CD4-positive, alpha-beta T cell treated with Interferon gamma for 1 hour (primary cell): Measurements from ENCODE around the gene GMPPA.

Experiments used
- DNase-seq: peaks from one replicate; pipeline ENCODE4 v3.0.0-alpha.2; 2020

Gene GMPPA

GRCh38 chr2:219506802-219507526 lies 8.3 kb downstream of the GMPPA start:
- DNase-seq, result no peak

DNA sequence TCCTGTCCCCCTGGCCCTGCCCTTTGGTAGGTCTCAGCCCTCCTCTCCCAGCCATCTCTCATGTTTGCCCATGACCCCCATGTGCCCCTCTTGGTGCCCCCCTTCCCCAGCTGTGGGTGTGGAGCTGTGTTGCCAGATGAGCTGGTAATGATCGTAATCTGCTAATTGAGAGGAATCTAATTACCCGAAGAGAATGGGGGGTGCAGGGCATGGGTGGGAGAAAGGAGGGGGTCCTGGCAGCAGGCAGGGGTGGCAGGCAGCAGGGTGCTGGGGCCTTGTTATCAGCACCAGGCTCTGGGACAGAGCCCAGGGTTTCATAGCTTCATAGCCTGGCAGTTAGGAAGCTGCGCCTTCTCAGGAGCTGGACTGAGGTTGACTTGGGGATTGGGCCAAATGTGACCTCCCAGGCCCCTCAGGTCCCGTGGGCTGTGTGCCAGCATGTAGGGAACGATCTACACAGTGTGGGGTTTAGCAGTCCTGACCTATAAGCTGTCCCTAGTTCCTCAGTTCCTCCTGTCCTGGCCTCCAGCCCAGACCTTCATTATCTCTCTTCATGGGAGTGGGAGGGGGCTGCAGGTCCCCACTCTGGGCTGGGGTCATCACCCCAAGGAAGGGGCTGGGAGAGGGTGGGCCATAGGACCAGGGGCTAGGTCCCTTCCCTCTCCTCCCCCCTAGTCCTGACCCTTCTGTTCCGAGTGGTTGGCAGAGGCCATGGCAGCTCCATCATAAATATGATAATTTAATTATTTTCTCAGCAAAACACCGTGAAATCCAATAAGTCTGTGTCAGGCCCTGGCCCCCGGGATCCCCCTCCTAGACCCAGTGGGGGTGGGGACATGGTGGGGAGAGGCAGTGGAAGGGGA lies 9.1 kb downstream of the GMPPA start:
- DNase-seq, result no peak

DNA sequence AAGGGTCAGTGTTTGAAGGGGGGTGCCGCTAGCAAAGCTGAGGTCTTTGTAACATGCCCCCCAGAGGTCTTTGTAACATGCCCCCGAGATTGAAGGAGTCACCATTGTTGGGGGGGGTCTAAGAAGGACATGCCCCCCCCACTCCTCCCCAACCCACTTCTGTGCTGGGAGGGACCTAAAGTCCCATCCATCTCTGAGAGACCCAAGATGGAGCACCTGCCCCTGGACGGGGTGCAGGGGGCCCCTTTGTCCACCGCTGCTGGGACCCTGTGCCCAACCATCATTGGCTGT lies 9.7 kb downstream of the GMPPA start:
- no peak for DNase-seq

DNA sequence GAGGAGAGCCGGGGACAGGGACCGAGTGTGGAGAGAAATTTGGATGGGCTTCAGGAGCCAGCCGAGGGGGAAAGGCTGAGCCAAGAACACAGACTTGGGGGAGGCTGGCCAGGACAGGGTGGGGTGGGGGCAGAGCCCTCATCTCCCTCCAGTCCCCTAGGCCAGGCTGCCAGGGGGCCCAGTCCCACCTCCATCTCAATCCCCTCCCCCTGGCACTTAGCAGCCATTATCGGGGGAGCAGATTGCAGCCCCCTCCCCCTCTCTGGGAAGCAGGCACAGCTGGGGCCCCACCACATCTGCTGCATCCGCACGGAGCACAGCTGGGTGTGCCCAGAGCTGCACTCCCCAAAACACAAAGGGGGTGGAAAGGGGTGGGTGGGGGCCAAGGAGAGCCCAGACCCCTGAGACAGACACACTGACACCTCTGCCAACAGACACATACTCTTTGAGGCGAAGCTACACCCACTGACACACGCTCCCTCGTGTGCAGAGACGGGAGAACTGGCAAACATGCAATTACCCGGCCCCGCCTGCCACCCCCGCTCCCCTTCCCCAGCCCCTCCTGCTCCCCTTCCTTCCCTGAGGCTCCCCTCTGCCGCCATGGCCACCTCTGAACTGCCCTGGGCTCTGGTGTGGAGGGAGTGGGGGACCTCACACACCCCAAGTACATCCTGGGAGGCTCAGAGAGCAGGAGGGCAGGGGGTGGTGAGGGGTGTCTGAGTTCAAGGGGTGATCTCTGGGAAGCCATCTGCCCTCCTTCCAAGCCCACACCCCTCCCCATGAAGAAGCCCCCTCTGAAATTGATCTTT lies 10.5 kb downstream of the GMPPA start:
- no peak for DNase-seq

DNA sequence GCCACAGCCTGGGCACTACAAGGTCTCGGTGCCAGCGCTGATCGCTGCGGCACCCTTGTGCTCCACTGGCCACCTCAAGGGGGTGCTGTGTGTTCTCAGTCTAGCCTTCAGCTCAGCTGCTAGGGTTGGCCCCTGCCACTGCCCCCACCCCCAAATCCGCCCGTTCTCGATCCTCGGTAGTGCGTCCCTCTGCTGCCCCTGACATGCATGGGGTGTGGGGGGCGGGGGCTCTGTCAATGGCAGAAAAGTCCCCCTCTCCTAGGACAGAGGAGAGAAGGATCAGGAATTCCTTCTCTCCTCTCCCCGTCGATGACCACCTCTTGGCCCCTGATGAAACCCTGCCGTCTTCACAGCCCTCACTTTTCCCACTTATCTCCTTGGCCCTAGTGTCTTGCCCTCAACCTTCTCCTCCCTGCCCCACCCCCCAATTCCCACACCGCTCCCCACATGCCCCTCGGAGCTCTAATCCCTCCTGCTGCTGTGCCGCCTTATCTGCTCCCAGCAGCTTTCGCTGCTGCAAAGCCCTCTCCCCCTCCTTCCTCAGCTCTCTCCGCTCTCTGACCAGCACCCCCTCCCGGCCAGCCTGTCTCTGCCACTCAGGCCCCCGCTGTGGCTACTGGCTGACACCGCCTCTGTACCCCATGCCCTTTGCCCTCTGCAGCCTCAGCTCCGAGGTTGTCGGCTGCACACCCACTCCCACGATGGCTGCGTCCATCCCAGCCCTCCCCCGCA lies 11.3 kb downstream of the GMPPA start:
- DNase-seq, result no peak

DNA sequence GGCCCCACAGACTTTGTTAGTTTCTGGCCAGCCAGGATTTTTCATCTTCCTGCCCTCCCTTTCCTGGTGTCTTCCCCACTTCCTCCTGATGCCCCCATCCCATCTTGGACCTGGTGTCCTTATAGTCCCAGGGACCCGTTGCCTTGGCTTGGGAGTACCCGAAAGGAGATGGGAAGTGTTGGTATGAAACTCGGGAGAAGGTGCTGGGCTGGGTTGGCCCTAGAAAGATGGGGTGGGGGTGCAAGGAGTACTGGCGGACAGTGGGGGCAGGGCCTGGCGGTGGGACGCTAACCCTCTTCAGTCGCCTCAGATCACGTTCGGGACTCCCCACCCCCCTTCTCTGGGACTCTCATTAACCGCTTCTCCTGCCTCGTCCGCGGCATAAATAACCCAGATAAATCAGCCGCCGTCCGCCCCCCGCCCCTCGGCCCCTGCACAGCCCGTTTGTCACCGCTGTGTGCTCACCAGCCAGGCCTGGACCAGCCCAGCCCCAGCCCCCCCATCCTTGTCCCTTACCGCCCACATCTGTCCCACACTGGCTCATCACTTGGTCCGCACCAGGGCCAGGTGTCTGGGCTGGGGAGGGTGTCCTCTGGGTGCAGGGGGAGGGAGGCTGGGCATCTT lies 11.9 kb downstream of the GMPPA start:
- DNase-seq, result no peak

DNA sequence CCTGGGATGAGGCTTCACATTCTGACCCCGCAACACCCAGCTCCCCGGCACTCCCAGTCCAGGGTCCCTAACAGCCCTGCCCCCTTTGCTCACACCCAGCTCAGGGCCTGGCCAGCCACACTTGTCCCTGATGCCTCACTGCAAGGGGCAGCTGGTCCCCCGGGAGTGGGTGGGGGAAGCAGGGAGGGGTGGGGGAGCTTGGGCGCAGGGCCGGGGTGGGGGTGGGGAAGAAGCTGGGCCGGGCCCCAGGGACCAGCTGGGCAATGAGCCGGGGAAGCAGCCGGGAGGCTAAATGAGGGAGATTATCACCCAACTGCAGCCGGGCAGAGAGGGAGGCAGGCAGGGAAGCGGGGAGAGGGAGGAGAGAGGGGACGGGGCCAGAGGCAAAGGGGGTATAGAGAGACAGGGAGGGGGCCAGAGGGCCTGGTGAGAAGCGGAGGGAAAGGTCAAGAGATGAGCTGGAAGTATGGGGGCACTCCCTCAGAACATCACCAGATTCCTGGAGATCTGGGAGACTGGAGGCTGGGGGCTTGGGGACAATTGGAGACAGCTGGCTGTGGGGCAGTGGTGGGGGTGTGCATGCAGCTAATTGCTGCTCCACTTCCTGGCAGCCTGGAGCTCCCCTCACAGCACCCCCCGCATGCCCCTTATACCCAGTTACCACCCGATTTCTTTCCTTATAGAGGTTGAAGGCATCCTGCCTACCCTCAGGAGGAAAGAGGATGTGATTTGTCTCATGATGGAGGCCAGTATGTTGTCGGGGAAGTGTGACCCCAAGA lies 13.0 kb downstream of the GMPPA start:
- no peak for DNase-seq

DNA sequence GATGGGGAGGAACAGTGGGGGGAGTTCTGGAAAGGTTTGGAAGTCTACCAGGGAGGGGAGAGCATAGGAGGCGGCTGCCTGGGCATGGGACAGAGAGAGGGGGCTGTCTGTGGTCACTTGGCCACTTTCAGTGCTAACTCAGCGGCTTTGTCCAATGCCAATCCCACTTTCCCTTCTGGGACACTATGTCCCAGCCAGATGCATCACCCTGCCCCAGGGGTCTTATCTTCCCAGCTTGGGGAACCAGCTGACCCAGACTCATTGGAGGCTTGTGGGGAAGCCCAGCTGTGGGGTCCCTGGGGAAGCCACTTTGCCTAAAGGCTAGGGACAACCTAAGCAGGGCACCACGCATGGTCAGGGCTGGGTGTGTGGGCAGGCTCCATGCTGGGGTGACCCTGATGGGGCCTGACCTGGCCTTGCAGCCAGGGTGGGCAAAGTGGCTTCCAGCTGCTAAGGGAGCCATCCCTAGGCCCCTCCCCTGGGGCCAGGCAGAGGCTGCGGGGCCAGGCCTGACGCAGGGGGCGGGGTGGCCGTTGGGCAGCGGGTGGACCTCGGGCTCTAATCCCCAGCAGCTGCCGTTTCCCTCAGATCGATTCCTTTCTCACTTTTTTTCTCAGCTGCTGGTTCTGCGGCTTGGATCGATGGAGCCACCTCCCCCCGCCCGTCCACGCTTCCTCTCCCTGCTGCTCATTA lies 14.0 kb downstream of the GMPPA start:
- DNase-seq, result no peak

GRCh38 chr2:219513787-219514186 lies 15.1 kb downstream of the GMPPA start:
- no peak for DNase-seq

- no peak for DNase-seq
Observed at GRCh38 chr2:219514196-219514761, 15.6 kb downstream of the GMPPA start, which contains the start of gene ASIC4. TSS of gene ASIC4 (plus strand) at chr2:219514482. CDS start at chr2:219514725, 243 bp downstream.

- no peak for DNase-seq
Observed at GRCh38 chr2:219514836-219515235, 16.1 kb downstream of the GMPPA start.

DNA sequence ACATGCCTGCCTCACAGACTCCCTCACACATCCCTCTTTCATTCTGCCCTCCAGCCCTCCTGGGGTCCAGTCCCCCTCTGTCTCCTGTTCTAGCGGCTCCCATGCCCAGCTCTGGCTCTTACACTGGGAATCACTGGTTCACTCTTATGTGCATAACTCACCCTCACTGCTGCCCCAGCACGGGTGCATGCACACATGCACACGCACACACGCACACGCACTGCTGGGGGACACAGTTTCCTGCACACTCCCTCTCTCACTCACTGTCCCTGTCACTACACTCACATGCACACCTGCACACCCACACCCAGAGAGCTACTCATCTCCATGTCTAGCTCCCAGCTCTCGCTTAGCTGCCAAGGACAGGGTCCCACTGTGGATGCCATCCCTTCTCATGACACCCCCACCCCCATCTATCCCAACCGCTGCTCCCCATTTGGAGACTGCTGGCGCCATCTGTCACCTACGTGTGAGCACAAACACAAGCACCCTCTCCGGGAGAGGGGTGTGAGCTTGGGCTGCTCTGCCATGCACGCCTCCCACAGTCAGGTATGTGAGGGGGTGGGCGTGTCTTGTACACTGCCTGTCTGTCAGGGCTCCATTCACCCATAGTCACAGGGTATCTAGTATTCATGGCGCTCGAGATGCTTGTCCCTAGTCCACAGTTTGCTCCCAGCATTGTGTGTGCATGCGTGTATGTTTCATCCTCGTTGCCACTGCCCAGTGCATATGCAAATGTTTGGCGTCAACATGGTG lies 17.4 kb downstream of the GMPPA start:
- DNase-seq, result no peak

GRCh38 chr2:219516888-219517287 lies 18.2 kb downstream of the GMPPA start:
- DNase-seq, result no peak

DNA sequence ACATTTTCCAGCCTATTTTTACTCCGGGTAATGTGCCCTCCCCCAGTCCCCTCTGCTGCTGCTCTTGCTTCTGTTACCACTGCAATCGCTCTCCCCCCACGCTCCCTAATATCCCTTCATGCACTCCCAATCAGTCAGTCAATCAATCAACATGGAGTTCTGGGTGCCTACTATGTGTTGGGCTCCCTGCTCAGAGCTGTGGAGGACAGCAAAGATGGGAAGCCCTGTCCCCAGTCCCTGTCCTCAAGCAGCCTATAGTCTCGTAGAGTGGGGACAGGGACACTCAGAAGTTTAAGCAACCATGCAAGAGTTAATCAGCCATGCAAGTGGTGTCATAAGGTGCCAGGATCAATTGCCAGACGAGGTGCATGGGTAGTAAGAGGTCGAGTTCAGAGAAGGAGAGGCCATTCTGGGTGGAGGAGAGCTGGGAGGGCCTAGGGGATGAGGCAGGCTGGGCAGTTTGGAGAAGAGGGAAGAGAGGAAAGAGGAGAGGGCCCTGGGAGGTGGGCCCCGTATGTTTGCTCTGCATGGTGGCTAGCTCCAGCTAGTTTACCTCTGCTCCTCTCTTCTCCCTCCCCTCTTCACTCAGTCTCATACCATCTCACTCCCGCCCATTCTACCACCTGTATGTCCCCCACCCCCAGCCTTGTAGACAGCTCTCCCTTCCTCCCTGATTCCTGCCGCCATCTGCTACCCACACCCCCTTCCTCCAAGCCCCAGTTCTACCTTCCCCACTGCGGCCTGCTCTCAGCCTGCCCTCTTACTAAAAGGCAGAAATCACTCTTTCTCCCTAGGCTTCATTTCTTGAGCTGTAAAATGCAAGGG lies 19.5 kb downstream of the GMPPA start:
- DNase-seq, result no peak

DNA sequence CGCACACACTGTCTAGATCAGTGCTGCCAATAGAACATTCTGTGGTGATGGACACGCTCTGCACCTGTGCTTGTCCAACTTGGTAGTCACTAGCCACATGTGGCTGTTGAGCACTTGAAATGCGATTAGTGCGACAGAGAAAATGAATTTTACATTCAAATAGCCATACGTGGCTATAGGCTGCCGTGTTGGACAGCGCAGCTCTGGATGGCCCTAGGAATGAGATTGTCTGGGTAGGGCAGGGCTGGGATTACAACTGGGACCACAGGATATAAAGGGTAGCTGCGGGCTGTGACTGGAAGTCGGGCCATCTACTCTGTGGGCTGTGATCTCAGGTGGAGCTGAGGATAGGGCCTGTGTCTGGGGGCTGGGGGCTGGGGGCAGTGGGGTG lies 20.8 kb downstream of the GMPPA start:
- no peak for DNase-seq

DNA sequence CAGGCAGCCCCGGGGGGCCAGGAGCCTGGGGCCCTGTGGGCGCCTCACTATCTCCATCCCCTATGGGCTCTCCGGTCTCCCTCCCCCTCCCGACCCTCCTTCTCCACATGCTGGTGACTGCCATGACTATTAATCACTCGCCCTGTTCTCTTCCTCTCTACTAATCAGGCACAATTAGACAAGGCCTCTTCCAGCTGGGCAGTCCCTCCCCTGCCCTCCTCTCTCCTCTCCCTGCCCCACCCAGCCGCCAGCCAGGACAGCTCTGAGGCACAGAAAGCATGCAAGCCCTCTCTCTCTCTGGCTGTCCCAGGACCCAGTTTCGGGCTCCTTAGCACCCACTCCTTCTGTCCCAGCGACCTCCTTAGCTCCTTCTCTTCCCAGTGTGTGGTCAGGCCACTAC lies 21.4 kb downstream of the GMPPA start:
- DNase-seq, result no peak

DNA sequence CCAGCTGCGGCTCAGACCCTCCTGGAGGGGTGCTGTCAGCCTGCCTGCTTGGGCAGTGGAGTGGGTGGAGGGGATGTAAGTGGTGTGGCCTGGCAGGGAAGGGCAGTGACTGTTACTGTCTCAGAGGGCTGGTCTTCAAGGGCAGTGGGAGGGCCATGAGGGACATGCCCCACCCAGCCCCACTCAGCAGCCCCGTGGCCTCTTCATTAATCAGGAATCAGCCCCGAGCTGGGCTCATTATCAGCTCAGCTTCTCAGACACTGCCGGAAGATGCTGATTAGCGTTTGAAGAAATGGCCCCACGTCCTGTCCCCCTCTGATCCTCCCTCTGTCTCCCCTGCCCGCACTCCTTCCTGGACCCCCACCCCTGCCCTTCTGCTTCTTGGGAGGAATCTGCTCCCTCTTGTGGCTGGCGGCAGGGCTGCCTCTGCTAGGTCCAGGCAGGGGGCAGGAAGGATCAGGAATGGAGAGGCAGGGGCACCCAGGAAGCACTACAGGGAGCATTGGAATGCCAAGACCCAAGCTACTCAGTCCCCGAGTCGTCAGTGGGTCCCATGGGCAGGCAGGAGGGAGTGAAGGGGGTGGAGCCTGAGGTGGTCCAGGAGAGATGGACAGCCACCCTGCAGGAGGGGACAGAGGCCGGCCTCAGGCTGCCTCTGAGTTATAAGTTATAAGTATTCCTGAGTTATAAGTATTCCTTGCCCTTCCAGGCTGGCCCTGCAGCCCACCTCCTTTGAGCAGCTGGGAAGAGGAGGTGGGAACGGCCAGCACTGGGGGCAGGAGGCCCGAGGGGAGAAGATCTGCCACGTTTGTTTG lies 22.6 kb downstream of the GMPPA start:
- DNase-seq, result no peak
